ENCODE measurements around the gene PNKP. TPM values are rescaled to one million over a fixed set of nuclear protein-coding genes. Genes with fewer than 3 reads are reported as not detected.

PNKP gene
- total RNA-seq, 4 donors from 2014 or later: 14.9 to 43.4 (median 21.1) TPM

GRCh38 chr19:49911381-49912145, 44.2 kb upstream of the PNKP start:
- Histone ChIP-seq H3K27me3 (no peaks in the 10 kb centered on the region), H3K9me3 (no peaks in the 10 kb centered on the region), H3K36me3 (peaks cover 0 to 41% of the 10 kb centered on the region in 2 donors), H3K4me1 (peaks cover 0 to 11% of the 10 kb centered on the region in 2 donors), H3K4me3 (no peak overlapping the region), H3K27ac (no peak overlapping the region)
- in situ Hi-C loops (cut with MboI; ENCODE audit: low sequenced_read_pairs in 4 of 4) (no loop called here), intact Hi-C loops (cut with DNase I; ENCODE audit: low total_unique reads) (no loop called here)
- DNase-seq (no peak), ATAC-seq (peak in 1 of 2 donors; percentile 28)
- TF ChIP-seq POLR2A (IDR thresholded peaks at IDR 0.05): no peak
- TF ChIP-seq, protein P1, sequence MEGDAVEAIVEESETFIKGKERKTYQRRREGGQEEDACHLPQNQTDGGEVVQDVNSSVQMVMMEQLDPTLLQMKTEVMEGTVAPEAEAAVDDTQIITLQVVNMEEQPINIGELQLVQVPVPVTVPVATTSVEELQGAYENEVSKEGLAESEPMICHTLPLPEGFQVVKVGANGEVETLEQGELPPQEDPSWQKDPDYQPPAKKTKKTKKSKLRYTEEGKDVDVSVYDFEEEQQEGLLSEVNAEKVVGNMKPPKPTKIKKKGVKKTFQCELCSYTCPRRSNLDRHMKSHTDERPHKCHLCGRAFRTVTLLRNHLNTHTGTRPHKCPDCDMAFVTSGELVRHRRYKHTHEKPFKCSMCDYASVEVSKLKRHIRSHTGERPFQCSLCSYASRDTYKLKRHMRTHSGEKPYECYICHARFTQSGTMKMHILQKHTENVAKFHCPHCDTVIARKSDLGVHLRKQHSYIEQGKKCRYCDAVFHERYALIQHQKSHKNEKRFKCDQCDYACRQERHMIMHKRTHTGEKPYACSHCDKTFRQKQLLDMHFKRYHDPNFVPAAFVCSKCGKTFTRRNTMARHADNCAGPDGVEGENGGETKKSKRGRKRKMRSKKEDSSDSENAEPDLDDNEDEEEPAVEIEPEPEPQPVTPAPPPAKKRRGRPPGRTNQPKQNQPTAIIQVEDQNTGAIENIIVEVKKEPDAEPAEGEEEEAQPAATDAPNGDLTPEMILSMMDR (IDR thresholded peaks at IDR 0.05 in 4 of 5, conservative IDR thresholded peaks at IDR 0.05 in 1 of 5): no peak

DNA sequence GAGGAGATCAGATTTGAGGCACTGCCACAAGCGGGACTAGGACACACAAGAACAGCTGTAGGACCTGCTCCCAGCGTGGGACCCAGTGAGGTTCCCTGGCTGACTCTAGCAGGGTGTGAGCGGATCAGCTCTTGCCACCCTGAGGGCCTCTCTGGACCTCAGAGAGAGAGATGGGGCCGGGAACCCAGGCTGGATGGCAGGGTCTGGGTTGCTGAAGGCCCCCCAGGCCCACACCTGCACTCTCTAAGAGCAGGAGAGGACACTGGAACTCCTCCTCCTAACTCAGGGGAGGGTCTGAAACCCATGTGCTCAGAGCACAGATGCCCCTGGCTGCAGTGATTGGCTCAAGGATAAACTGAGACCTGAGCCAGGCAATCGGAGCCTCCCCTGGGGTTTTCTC, 42.8 kb upstream of the PNKP start:
- H3K9me3 ChIP-seq: no peaks in the 10 kb centered on the region
- peaks cover 0 to 34% of the 10 kb centered on the region in 2 donors for H3K36me3 ChIP-seq
- H3K4me3 ChIP-seq: no peak overlapping the region
- H3K4me1 ChIP-seq: peaks cover 0 to 11% of the 10 kb centered on the region in 2 donors
- in situ Hi-C loops (cut with MboI; ENCODE audit: low sequenced_read_pairs in 4 of 4) (no loop called here), intact Hi-C loops (cut with DNase I; ENCODE audit: low total_unique reads) (no loop called here)
- no peak for DNase-seq
- no peak overlapping the region for H3K27ac ChIP-seq
- no peak for ATAC-seq
- no peak for TF ChIP-seq POLR2A (IDR thresholded peaks at IDR 0.05)
- TF ChIP-seq, protein P1 (IDR thresholded peaks at IDR 0.05 in 4 of 5, conservative IDR thresholded peaks at IDR 0.05 in 1 of 5): no peak
- no peaks in the 10 kb centered on the region for H3K27me3 ChIP-seq

DNA sequence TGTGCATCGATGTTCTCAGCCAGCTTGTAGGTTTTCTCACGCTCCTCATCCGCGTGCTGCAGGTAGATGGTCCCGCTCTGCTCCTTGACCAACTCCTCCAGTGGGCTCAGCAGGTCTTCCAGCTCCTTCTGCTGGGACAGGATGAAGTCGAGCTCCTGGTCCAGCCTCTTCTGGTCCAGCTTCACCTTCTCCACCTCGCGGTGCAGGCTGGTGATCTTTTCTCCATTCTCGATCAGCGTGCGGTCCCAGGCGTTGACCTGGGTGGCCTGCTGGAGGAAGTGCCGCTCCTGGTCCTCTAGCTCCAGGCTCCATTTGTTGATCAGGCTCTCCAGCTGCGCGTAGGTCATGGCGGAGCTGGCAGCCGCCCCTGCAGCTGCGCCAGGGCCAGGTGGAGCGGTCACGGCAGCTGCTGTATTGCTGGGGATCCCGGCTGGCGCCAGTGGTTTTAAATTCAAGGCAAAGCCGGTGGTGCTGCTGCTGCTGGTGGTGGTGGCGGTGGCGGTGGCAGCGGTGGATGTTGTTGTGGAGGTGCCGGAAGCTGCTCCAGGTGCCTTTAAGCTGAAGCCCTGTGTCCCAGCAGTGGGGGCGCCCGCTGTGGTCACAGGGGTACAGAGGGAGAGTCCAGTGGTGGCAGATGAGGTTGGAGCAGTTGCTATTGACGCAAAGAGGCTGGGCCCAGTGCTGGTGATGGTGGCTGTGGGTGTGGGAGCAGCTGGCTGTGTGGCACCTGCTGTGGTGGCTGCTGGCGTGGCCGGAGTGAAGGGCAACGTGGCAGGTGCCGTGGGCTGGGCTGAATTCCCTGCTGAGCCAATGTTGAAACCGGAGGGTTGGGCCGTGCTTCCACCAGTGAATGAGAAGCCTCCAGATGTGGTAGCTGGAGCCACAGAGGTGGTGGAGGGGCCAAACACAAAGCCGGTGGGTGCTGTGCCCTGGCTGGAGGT, 41.4 kb upstream of the PNKP start:
- H3K27ac ChIP-seq: no peak overlapping the region
- H3K27me3 ChIP-seq: no peaks in the 10 kb centered on the region
- no peak overlapping the region for H3K4me3 ChIP-seq
- no peak for TF ChIP-seq POLR2A (IDR thresholded peaks at IDR 0.05)
- TF ChIP-seq, protein P1 (IDR thresholded peaks at IDR 0.05 in 4 of 5, conservative IDR thresholded peaks at IDR 0.05 in 1 of 5): no peak
- intact Hi-C loops (cut with DNase I; ENCODE audit: low total_unique reads): no loop called here
- ATAC-seq (no peak), DNase-seq (no peak)
- H3K4me1 ChIP-seq: peaks cover 0 to 11% of the 10 kb centered on the region in 2 donors
- in situ Hi-C loops (cut with MboI; ENCODE audit: low sequenced_read_pairs in 4 of 4): no loop called here
- peaks cover 0 to 30% of the 10 kb centered on the region in 2 donors for H3K36me3 ChIP-seq
- no peaks in the 10 kb centered on the region for H3K9me3 ChIP-seq

DNA sequence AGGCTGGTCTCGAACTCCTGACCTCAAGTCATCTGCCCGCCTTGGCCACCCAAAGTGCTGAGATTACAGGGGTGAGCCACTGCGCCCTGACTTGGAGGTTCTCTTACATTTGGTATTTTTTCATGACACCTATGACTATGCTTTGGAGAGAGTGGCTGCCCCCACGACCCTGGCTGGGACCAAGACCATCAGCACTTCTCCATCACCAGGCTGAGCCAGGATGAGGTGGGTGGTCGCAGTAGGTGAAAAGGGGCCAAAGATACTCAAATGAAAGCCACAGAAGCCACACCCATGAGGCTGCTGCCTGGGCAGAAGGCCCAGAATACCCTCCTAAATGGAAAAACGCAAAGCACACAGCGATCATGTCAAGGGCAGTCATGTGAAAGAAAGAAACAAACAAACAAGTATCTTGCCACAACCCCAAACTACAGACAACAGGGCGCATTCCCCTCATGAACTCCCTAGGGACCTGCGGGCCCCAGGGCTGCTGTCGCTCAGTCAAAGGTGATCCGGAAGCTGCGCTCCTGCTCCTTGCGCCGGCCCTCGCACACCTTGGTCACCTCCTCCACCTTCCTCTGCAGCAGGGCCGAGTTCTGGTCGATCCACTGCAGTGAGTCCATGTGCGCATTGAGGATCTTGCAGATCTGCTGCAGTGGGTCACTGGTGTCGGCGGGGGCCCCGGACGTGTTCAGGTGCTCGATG, 40.5 kb upstream of the PNKP start:
- H3K9me3 ChIP-seq: no peaks in the 10 kb centered on the region
- no peak overlapping the region for H3K4me3 ChIP-seq
- H3K27me3 ChIP-seq: no peaks in the 10 kb centered on the region
- no peak for TF ChIP-seq POLR2A (IDR thresholded peaks at IDR 0.05)
- TF ChIP-seq, protein P1 (IDR thresholded peaks at IDR 0.05 in 4 of 5, conservative IDR thresholded peaks at IDR 0.05 in 1 of 5): no peak
- ATAC-seq: no peak
- in situ Hi-C loops (cut with MboI; ENCODE audit: low sequenced_read_pairs in 4 of 4) (no loop called here), intact Hi-C loops (cut with DNase I; ENCODE audit: low total_unique reads) (no loop called here)
- peaks cover 0 to 26% of the 10 kb centered on the region in 2 donors for H3K36me3 ChIP-seq
- peaks cover 0 to 11% of the 10 kb centered on the region in 2 donors for H3K4me1 ChIP-seq
- no peak overlapping the region for H3K27ac ChIP-seq
- DNase-seq: no peak

Data from gastrocnemius medialis (tissue), 4 donors.